H1 (cell line): Measurements from ENCODE around the gene NDUFB10. TPM values are rescaled to one million over a fixed set of nuclear protein-coding genes. Genes with fewer than 3 reads are reported as not detected.

Source experiments
- CTCF ChIA-PET: fragments of 300-600 bp; sonication (Branson Sonifier 250); formaldehyde crosslinking; loops from one replicate; lab custom pipeline; 2021; ENCODE audit not compliant: partially characterized antibody; lab: Charles Lee
- POLR2A ChIA-PET: fragments of 300-600 bp; sonication (Branson Sonifier 250); formaldehyde crosslinking; loops from one replicate; lab custom pipeline; 2021; ENCODE audit warnings: inconsistent platforms; ENCODE audit not compliant: partially characterized antibody; lab: Charles Lee
- DNase-seq, 2 experiments: peaks; one replicate each; pipeline versions ENCODE4 v3.0.0 to v3.0.0-alpha.2; 2010 to 2022; ENCODE audit warnings: low spot score in 2 of 2, low read depth in 1 of 2, mixed read lengths in 1 of 2
- FAIRE-seq: peaks from 2 replicates; lab custom pipeline; 2011; peaks lifted over from hg19 to GRCh38; lab: Jason Lieb, UNC
- H2AFZ ChIP-seq: 2 replicates; pipeline ENCODE4 v1.8.1; 2012; ENCODE audit warnings: low read length, inconsistent platforms
- H2AK5ac ChIP-seq: 2 replicates; pipeline ENCODE4 v1.6.1; 2013; ENCODE audit warnings: low read depth, low read length
- H2BK120ac ChIP-seq: replicated peaks from 2 replicates; pipeline ENCODE3; 2013; ENCODE audit warnings: low read depth, low read length, inconsistent platforms
- H2BK12ac ChIP-seq: 2 replicates; pipeline ENCODE4 v1.6.1; 2013; ENCODE audit warnings: low read depth, low read length
- H2BK15ac ChIP-seq: 2 replicates; pipeline ENCODE4 v1.6.1; 2013; ENCODE audit warnings: low read length
- H2BK20ac ChIP-seq: 2 replicates; pipeline ENCODE4 v1.6.1; 2013; ENCODE audit warnings: low read length
- H2BK5ac ChIP-seq: 2 replicates; pipeline ENCODE4 v1.6.1; 2013; ENCODE audit warnings: low read depth, low read length
- H3K14ac ChIP-seq: 2 replicates; pipeline ENCODE4 v1.6.1; 2013; ENCODE audit warnings: inconsistent platforms; ENCODE audit not compliant: insufficient read length
- H3K18ac ChIP-seq: 2 replicates; pipeline ENCODE4 v1.6.1; 2013; ENCODE audit warnings: low read length; ENCODE audit errors: extremely low read depth
- H3K23ac ChIP-seq: 2 replicates; pipeline ENCODE4 v1.6.1; 2013; ENCODE audit warnings: inconsistent platforms; ENCODE audit not compliant: insufficient read length
- H3K23me2 ChIP-seq: 2 replicates; pipeline ENCODE4 v1.6.1; 2013; ENCODE audit warnings: low read depth, low read length
- H3K27ac ChIP-seq: 2 replicates; pipeline ENCODE4 v1.6.1; 2011; ENCODE audit warnings: low read depth, low read length, inconsistent platforms
- H3K27me3 ChIP-seq, 4 experiments: replicated peaks in 1 of 4; 1 replicate in 1 of 4; 2 replicates in 3 of 4; pipeline versions ENCODE4 v1.6.1 to v1.8.1; 2011 to 2013; ENCODE audit warnings: low read length in 3 of 4, mild to moderate bottlenecking in 3 of 4, inconsistent platforms in 2 of 4, mixed read lengths in 2 of 4, moderate library complexity in 1 of 4; ENCODE audit not compliant: control insufficient read depth in 3 of 4, insufficient read depth in 3 of 4; ENCODE audit errors: extremely low read depth in 1 of 4
- H3K36me3 ChIP-seq, 4 experiments: 2 replicates each; pipeline versions ENCODE4 v1.6.1 to v1.8.1; 2011 to 2013; ENCODE audit warnings: mild to moderate bottlenecking in 4 of 4, low read length in 3 of 4, moderate library complexity in 2 of 4, control low read depth in 1 of 4, inconsistent platforms in 1 of 4; ENCODE audit not compliant: insufficient read depth in 4 of 4, control insufficient read depth in 2 of 4
- H3K4ac ChIP-seq: replicated peaks from 2 replicates; pipeline ENCODE3; 2013; ENCODE audit warnings: low read length, low read depth, mixed read lengths, inconsistent platforms; ENCODE audit not compliant: insufficient read length
- H3K4me1 ChIP-seq, 4 experiments: replicated peaks in 1 of 4; 1 replicate in 1 of 4; 2 replicates in 3 of 4; pipeline versions ENCODE4 v1.6.1 to v1.8.1; 2011 to 2013; ENCODE audit warnings: low read length in 3 of 4, inconsistent platforms in 2 of 4, mixed read lengths in 1 of 4; ENCODE audit not compliant: insufficient read depth in 4 of 4, control insufficient read depth in 3 of 4
- H3K4me2 ChIP-seq, 2 experiments: 2 replicates each; pipeline versions ENCODE4 v1.6.1 to v1.8.1; 2011 to 2013; ENCODE audit warnings: low read depth in 2 of 2, low read length in 2 of 2, control low read depth in 1 of 2, inconsistent platforms in 1 of 2, mild to moderate bottlenecking in 1 of 2; ENCODE audit not compliant: insufficient read depth in 1 of 2
- H3K4me3 ChIP-seq, 4 experiments: fragments of 200-600, 300-600 bp in 1 of 4; sonication (generic), shearing (Covaris generic), sonication (Bioruptor Twin) in 1 of 4; 2 replicates each; pipeline versions ENCODE4 v1.5.1 to v1.8.1; 2011 to 2016; ENCODE audit warnings: low read length in 4 of 4, low read depth in 3 of 4, control low read depth in 2 of 4, inconsistent platforms in 2 of 4, mild to moderate bottlenecking in 2 of 4, mixed read lengths in 1 of 4, moderate library complexity in 1 of 4; ENCODE audit not compliant: insufficient read depth in 2 of 4; ENCODE audit errors: extremely low read depth in 1 of 4
- H3K56ac ChIP-seq: replicated peaks from 2 replicates; pipeline ENCODE3; 2013; ENCODE audit warnings: low read depth, mild to moderate bottlenecking, mixed read lengths, low read length, inconsistent platforms; ENCODE audit not compliant: insufficient read length
- H3K79me1 ChIP-seq: 2 replicates; pipeline ENCODE4 v1.6.1; 2013; ENCODE audit warnings: low read depth, low read length, control low read depth
- H3K79me2 ChIP-seq, 2 experiments: 2 replicates each; pipeline versions ENCODE4 v1.6.1 to v1.8.1; 2012 to 2013; ENCODE audit warnings: low read length in 2 of 2, mild to moderate bottlenecking in 2 of 2, inconsistent platforms in 1 of 2; ENCODE audit not compliant: insufficient read depth in 2 of 2, control insufficient read depth in 1 of 2
- H3K9ac ChIP-seq, 4 experiments: replicated peaks in 1 of 4; 1 replicate in 1 of 4; 2 replicates in 3 of 4; pipeline versions ENCODE4 v1.6.1 to v1.8.1; 2011 to 2013; ENCODE audit warnings: low read depth in 3 of 4, low read length in 3 of 4, control low read depth in 2 of 4, mild to moderate bottlenecking in 2 of 4, moderate library complexity in 2 of 4, inconsistent platforms in 1 of 4; ENCODE audit errors: extremely low read depth in 1 of 4
- H3K9me3 ChIP-seq, 2 experiments: 2 replicates each; pipeline versions ENCODE4 v1.6.1 to v1.8.1; 2012 to 2013; ENCODE audit warnings: mild to moderate bottlenecking in 2 of 2, moderate library complexity in 2 of 2, control low read depth in 1 of 2, inconsistent platforms in 1 of 2, low read depth in 1 of 2, low read length in 1 of 2, mixed read lengths in 1 of 2; ENCODE audit not compliant: insufficient read depth in 2 of 2
- H4K20me1 ChIP-seq, 2 experiments: replicated peaks in 1 of 2; 2 replicates each; pipeline versions ENCODE3 to v1.8.1; 2011 to 2013; ENCODE audit warnings: inconsistent platforms in 2 of 2, low read length in 2 of 2, mild to moderate bottlenecking in 1 of 2; ENCODE audit not compliant: insufficient read depth in 2 of 2, control insufficient read depth in 1 of 2
- H4K5ac ChIP-seq: 2 replicates; pipeline ENCODE4 v1.6.1; 2013; ENCODE audit warnings: low read length, low read depth, mixed read lengths, inconsistent platforms; ENCODE audit not compliant: insufficient read length
- H4K8ac ChIP-seq: 2 replicates; pipeline ENCODE4 v1.8.0; 2013; ENCODE audit warnings: mild to moderate bottlenecking, moderate library complexity, low read length, inconsistent platforms; ENCODE audit not compliant: insufficient read depth; ENCODE audit errors: extremely low read depth
- H4K91ac ChIP-seq: replicated peaks from 2 replicates; pipeline ENCODE3; 2013; ENCODE audit warnings: low read length, mixed read lengths, inconsistent platforms; ENCODE audit not compliant: insufficient read length
- ATF2 ChIP-seq: IDR thresholded peaks from 2 replicates; pipeline ENCODE4 v1.6.1; 2012; ENCODE audit warnings: low read length, inconsistent platforms
- CREB1 ChIP-seq: IDR thresholded peaks from 2 replicates; pipeline ENCODE4 v1.6.1; 2012; ENCODE audit warnings: inconsistent platforms
- EGR1 ChIP-seq: IDR thresholded peaks from 2 replicates; pipeline ENCODE4 v1.6.1; 2011; ENCODE audit warnings: low read depth, low read length, borderline replicate concordance
- JUND ChIP-seq: IDR thresholded peaks from 2 replicates; pipeline ENCODE4 v1.6.1; 2011; ENCODE audit warnings: mild to moderate bottlenecking, improper control_type of control experiment, low read length
- SIRT6 ChIP-seq: IDR thresholded peaks from one replicate; pipeline ENCODE4 v1.7.1; 2012; ENCODE audit warnings: low read length, inconsistent platforms
- YY1 ChIP-seq: IDR thresholded peaks from 2 replicates; pipeline ENCODE4 v1.6.1; 2011; ENCODE audit warnings: low read depth, mild to moderate bottlenecking, low read length
- WGBS, 2 experiments: shearing (Covaris generic) in 1 of 2; methylation state at CpG; one replicate each; pipeline versions ENCODE4 v1.1.6 to v1.1.7; 2013 to 2015; ENCODE audit warnings: low lambda C conversion rate in 2 of 2, mixed read lengths in 2 of 2, inconsistent platforms in 1 of 2, low coverage in 1 of 2, missing lambda C conversion rate in 1 of 2; ENCODE audit not compliant: insufficient replicate concordance in 2 of 2, insufficient coverage in 1 of 2, insufficient read length in 1 of 2; ENCODE audit errors: extremely low coverage in 1 of 2, missing lambda C conversion rate in 1 of 2; 5-methylcytosine and 5-hydroxymethylcytosine counted together
- polyA plus RNA-seq, 7 experiments: library from polyadenylated mRNA; depleted of rRNA in 3 of 7; stranded (reverse) in 5 of 7; unstranded in 2 of 7; fragments of >200 nt in 5 of 7; fragments of 200-250 nt in 2 of 7; gene quantifications; 1 replicate in 5 of 7; 2 replicates in 1 of 7; 4 replicates in 1 of 7; pipeline versions ENCODE4 v1.2.1 to v1.2.3, GENCODE V29; 2011 to 2013; ENCODE audit warnings: missing spikeins in 2 of 7, mixed read lengths in 2 of 7
- total RNA-seq: library from RNA; stranded (reverse); fragmentation: NEBNext Ultra II Directional; extraction: Animal tissue kit (Norgen Biotek cat#: 25700); gene quantifications from 2 replicates; pipeline ENCODE4 v1.2.1, GENCODE V29; 2021

The NDUFB10 gene
- total and polyA plus RNA-seq, 2 of the 8 experiments (the other 6 are each of a cell fraction or from before 2014, with no cell fraction given), result 183 to 194 TPM

DNA sequence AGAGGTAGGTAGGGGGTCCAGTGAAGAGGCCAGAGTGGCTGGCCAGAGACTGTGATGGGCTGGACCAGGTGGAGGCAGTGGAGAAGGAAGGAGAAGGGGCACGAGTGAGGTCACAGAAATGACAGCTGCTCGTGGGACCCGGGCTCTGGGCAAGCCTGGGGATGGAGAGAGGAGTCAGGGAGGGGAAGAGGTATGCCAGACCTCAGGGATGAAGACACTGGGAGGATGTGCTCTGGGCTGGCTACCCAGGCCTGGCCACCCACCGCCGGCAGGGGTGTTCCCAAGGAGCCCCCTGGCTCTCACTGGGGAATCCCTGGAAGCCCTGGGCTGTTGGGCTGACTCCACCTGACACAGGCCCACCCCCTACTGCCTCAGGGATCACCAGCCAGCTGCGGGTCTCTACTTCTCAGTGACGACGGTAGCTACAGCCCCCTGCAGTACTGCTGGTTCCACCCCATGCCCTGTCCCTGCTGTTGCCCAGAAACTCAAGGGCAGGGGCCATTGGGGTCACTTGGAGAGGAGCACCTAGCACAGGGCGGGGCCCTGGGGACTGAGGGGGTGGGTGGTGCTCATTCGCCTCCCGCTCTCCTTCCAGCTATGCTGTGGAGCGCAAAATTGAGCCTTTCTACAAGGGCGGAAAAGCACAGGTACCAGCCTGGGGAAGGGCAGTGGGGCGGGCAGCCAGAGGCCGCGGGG, 14.3 kb downstream of the NDUFB10 start:
- WGBS, 2 experiments, result 79% methylated on average over 13 of the region's 16 CpGs; no CpG with 5 or more reads in 1 of the 2 experiments
- no peak for TF ChIP-seq ATF2
- no peak for TF ChIP-seq SIRT6
- no peak for TF ChIP-seq JUND
- no peak for TF ChIP-seq CREB1
- TF ChIP-seq EGR1, result no peak
- no peak for TF ChIP-seq YY1

More for the DNA sequence above, 14.3 kb downstream of the NDUFB10 start:
- Histone ChIP-seq H2BK15ac (no peak overlapping the region), H3K36me3 (peaks cover 11 to 33% (median 22%) of the 10 kb centered on the region in 4 experiments; a peak in 7 of 8 replicates), H2AK5ac (no peak overlapping the region), H2BK120ac (no peak overlapping the region), H3K4ac (no peak overlapping the region), H3K27ac (no peak overlapping the region), H2BK5ac (no peak overlapping the region), H4K5ac (no peak overlapping the region), H3K9me3 (no peaks in the 10 kb centered on the region), H2AFZ (no peak overlapping the region), H3K27me3 (no peaks in the 10 kb centered on the region), H3K18ac (no peak overlapping the region), H3K4me1 (peaks cover 0 to 6% (median 5%) of the 10 kb centered on the region in 4 experiments; a peak in 5 of 7 replicates), H3K79me2 (peaks cover 3 to 16% of the 10 kb centered on the region in 2 experiments; a peak in 2 of 4 replicates), H3K14ac (no peak overlapping the region), H4K8ac (peak overlapping the region; percentile 35; the same call in 1 of the 2 replicates), H3K23me2 (peaks cover 8% of the 10 kb centered on the region), H3K4me3 (no peak overlapping the region), H2BK20ac (no peak overlapping the region), H4K91ac (no peak overlapping the region), H3K79me1 (peaks cover 12% of the 10 kb centered on the region; the same call in 1 of the 2 replicates), H3K4me2 (no peak overlapping the region; a peak in 1 of 4 replicates), H3K23ac (no peak overlapping the region), H3K56ac (no peak overlapping the region), H3K9ac (no peak overlapping the region), H2BK12ac (no peak overlapping the region), H4K20me1 (peaks cover 2 to 24% of the 10 kb centered on the region in 2 experiments)
- DNase-seq (no peak), FAIRE-seq (no peak)
- ChIA-PET POLR2A (interaction anchor here (1.1 to 28.2 kb wide), 5 partner anchors 9 to 31 kb away, joined by 3 to 736 read pairs (median 5); partner anchors contain the start of genes GFER, MSRB1, NDUFB10 and RNF151), CTCF (interaction anchor here (1.0 kb wide), 1 partner anchor 111 kb away, joined by 3 read pairs; no protein-coding TSS in a partner anchor)
